ES-I3 (cell line): ENCODE measurements around the gene DUXA.
"Not testable (repeated sequence)": the region's sequence is repeated elsewhere in the genome, so short reads cannot be mapped to it uniquely, and the experiment has no call there.

Experiments
- H3K36me3 ChIP-seq: 2 replicates; pipeline ENCODE4 v1.6.1; 2013; ENCODE audit warnings: mild to moderate bottlenecking, low read length, control low read depth, moderate library complexity; ENCODE audit not compliant: insufficient read depth
- H3K4me1 ChIP-seq: 2 replicates; pipeline ENCODE4 v1.6.1; 2013; ENCODE audit warnings: mild to moderate bottlenecking, control low read depth, low read length; ENCODE audit not compliant: insufficient read depth
- H3K9ac ChIP-seq: 2 replicates; pipeline ENCODE4 v1.6.1; 2013; ENCODE audit warnings: low read depth, mild to moderate bottlenecking, low read length, moderate library complexity
- H3K9me3 ChIP-seq: 2 replicates; pipeline ENCODE4 v1.6.1; 2013; ENCODE audit warnings: mild to moderate bottlenecking, low read length, moderate library complexity; ENCODE audit not compliant: control insufficient read depth, insufficient read depth

The DUXA gene

GRCh38 chr19:57135797-57136196, 31.5 kb downstream of the DUXA start:
- Histone ChIP-seq H3K36me3 (no peaks in the 10 kb centered on the region), H3K9ac (no peak overlapping the region), H3K9me3 (no peaks in the 10 kb centered on the region), H3K4me1 (no peaks in the 10 kb centered on the region)

GRCh38 chr19:57127403-57127802, 39.9 kb downstream of the DUXA start:
- H3K4me1 ChIP-seq, H3K36me3 ChIP-seq, H3K9ac ChIP-seq, H3K9me3 ChIP-seq: not testable (repeated sequence)

- Histone ChIP-seq H3K4me1 (no peaks in the 10 kb centered on the region), H3K9ac (no peak overlapping the region), H3K36me3 (no peaks in the 10 kb centered on the region), H3K9me3 (no peaks in the 10 kb centered on the region)
Measured at GRCh38 chr19:57123882-57124281, 43.4 kb downstream of the DUXA start.

- Histone ChIP-seq H3K4me1 (no peaks in the 10 kb centered on the region), H3K9ac (no peak overlapping the region), H3K36me3 (no peaks in the 10 kb centered on the region), H3K9me3 (no peaks in the 10 kb centered on the region)
Measured at GRCh38 chr19:57118848-57119247, 48.4 kb downstream of the DUXA start.

- not testable (repeated sequence) for H3K9ac ChIP-seq, H3K36me3 ChIP-seq, H3K9me3 ChIP-seq, H3K4me1 ChIP-seq
Measured at GRCh38 chr19:57113501-57113900, 53.8 kb downstream of the DUXA start.

- H3K36me3 ChIP-seq: no peaks in the 10 kb centered on the region
- H3K4me1 ChIP-seq: no peaks in the 10 kb centered on the region
- H3K9me3 ChIP-seq: peaks cover 8% of the 10 kb centered on the region; the same call in 1 of the 2 replicates
- no peak overlapping the region for H3K9ac ChIP-seq
Measured at GRCh38 chr19:57111329-57111644, 56.0 kb downstream of the DUXA start.

GRCh38 chr19:57110592-57111328, 56.5 kb downstream of the DUXA start:
- peaks cover 8% of the 10 kb centered on the region; the same call in 1 of the 2 replicates for H3K9me3 ChIP-seq
- H3K36me3 ChIP-seq: no peaks in the 10 kb centered on the region
- no peaks in the 10 kb centered on the region for H3K4me1 ChIP-seq
- no peak overlapping the region for H3K9ac ChIP-seq

GRCh38 chr19:57106722-57107235, 60.5 kb downstream of the DUXA start:
- Histone ChIP-seq H3K9me3 (peaks cover 8% of the 10 kb centered on the region; the same call in 1 of the 2 replicates), H3K9ac (no peak overlapping the region)

DNA sequence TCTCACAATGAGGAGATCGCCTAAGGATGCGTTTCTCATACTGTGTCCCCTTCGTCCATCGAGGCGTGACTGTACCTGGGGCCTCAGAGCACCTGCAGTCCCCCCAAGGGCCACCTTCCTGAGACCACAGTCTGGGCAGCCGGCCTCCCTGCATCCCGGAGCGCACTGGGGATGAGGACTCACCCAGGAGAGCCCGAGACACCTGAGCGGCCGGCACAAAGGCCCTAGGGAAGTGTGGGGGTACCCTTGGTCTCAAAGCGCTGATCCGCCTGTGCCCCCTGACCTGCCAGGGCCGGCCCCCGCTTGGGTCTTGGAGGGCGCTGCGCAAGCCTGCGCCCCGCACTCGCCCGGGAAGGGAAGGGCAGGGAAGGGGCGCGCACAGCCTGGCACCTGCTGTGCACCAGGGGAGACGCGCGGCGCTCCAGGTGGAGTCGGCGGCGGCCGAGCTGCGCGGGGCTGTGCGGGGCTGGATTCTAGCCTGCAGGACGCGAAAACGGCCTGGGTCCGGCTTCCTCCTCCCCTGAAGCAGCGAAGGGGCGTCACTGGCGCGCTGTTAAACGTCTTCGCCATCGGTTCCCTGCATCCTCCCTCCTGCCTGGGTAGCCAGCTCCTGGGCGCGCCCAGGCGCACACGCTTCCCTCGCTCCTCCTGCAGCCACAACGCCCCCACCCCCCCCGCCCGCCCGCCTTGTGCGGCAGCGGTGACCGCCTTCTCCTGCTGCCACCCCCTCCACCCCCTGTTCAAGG, 61.1 kb downstream of the DUXA start:
- Histone ChIP-seq H3K9ac (peak overlapping the region; percentile 28; the same call in 1 of the 2 replicates), H3K9me3 (0 out of 2 replicates have a peak, but pooled peaks cover 4% of the 10 kb centered on the region), H3K36me3 (no peaks in the 10 kb centered on the region), H3K4me1 (no peaks in the 10 kb centered on the region)

More at GRCh38 chr19:57106722-57107235, 60.5 kb downstream of the DUXA start:
- no peaks in the 10 kb centered on the region for H3K36me3 ChIP-seq
- H3K4me1 ChIP-seq: no peaks in the 10 kb centered on the region
